K562 (cell line): ENCODE measurements around the gene TBC1D12. TPM values are rescaled to one million over a fixed set of nuclear protein-coding genes. Genes with fewer than 3 reads are reported as not detected.
A peak's percentile ranks its signal among the peaks of the same experiment; 100 is the strongest.

Source experiments
- CHCHD3 ChIP-seq: fragments of 250-450 bp; sonication (Bioruptor Pico); IDR thresholded peaks from 2 replicates; pipeline ENCODE4 v2.1.2; 2022; ENCODE audit warnings: mild to moderate bottlenecking
- CTCFL ChIP-seq: IDR thresholded peaks from 2 replicates; pipeline ENCODE4 v1.6.1; 2011; ENCODE audit warnings: borderline replicate concordance, low read depth, mild to moderate bottlenecking, moderate library complexity, low read length; ENCODE audit not compliant: insufficient read depth, poor library complexity, severe bottlenecking
- ELF1 ChIP-seq: fragments of 200-800 bp; sonication (Bioruptor generic); IDR thresholded peaks from 2 replicates; pipeline ENCODE4 v1.6.1; 2016; ENCODE audit warnings: missing genetic modification characterization, missing compliant biosample characterization
- HCFC1 ChIP-seq: IDR thresholded peaks from 2 replicates; pipeline ENCODE4 v1.6.1; 2012; ENCODE audit warnings: low read depth, low read length, improper control_type of control experiment
- HDAC6 ChIP-seq: IDR thresholded peaks from 2 replicates; pipeline ENCODE4 v1.6.1; 2012; ENCODE audit warnings: low read depth, mild to moderate bottlenecking, control low read depth, inconsistent platforms, low read length, moderate library complexity
- MCM2 ChIP-seq: fragments of 450-650 bp; IDR thresholded peaks from 2 replicates; pipeline ENCODE4 v1.6.1; 2017; ENCODE audit warnings: low read depth, mild to moderate bottlenecking
- NFRKB ChIP-seq: fragments of 450-650 bp; IDR thresholded peaks from 2 replicates; pipeline ENCODE4 v1.6.1; 2016; ENCODE audit warnings: low read depth
- PHF8 ChIP-seq: fragments of 200-600 bp; sonication (generic); IDR thresholded peaks from 2 replicates; pipeline ENCODE4 v1.6.1; 2012; ENCODE audit warnings: mixed run types, mild to moderate bottlenecking, inconsistent platforms, low read length, moderate library complexity, borderline replicate concordance
- POU5F1 ChIP-seq: fragments of 150-350 bp; IDR thresholded peaks from 2 replicates; pipeline ENCODE4 v1.6.1; 2014; ENCODE audit warnings: borderline replicate concordance, low read length, low read depth, mild to moderate bottlenecking; ENCODE audit not compliant: partially characterized antibody
- PRMT5 ChIP-seq: sonication (generic); formaldehyde crosslinking; IDR thresholded peaks from 2 replicates; pipeline ENCODE4 v1.5.0; 2020; ENCODE audit warnings: missing genetic modification reagents
- PURB ChIP-seq: sonication (generic); formaldehyde crosslinking; IDR thresholded peaks from 2 replicates; pipeline ENCODE4 v1.9.0; 2021; ENCODE audit warnings: low read depth, mild to moderate bottlenecking, missing genetic modification reagents
- RBM14 ChIP-seq: fragments of 200-400 bp; formaldehyde crosslinking; IDR thresholded peaks from 2 replicates; pipeline ENCODE4 v1.6.1; 2018; ENCODE audit warnings: low read depth, mild to moderate bottlenecking, low read length, moderate library complexity, borderline replicate concordance; ENCODE audit not compliant: insufficient read depth
- THRB ChIP-seq: fragments of 450-650 bp; formaldehyde crosslinking; conservative IDR thresholded peaks from 2 replicates; pipeline ENCODE4 v1.4.0; 2022; ENCODE audit warnings: mild to moderate bottlenecking, missing genetic modification characterization
- TRIM24 ChIP-seq, 2 experiments: fragments of 450-650 bp; IDR thresholded peaks; 2 replicates each; pipeline ENCODE4 v1.6.1; 2016
- ZBTB17 ChIP-seq: fragments of 450-650 bp; formaldehyde crosslinking; IDR thresholded peaks from 2 replicates; pipeline ENCODE4 v1.4.0; 2020; ENCODE audit warnings: mild to moderate bottlenecking
- ZNF24 ChIP-seq: fragments of 450-650 bp; IDR thresholded peaks from 2 replicates; pipeline ENCODE4 v1.6.1; 2016
- ZNF583 ChIP-seq: fragments of 250-450 bp; sonication (Bioruptor Pico); IDR thresholded peaks from 2 replicates; pipeline ENCODE4 v1.4.0; 2020
- polyA plus RNA-seq, 8 experiments: library from polyadenylated mRNA; depleted of rRNA in 4 of 8; stranded (reverse) in 5 of 8; unstranded in 3 of 8; fragments of >200 nt; fragmentation: Nextera tagmentation in 2 of 8; fragmentation: Illumina TruSeq in 1 of 8; extraction: Ambion mirVana in 2 of 8; extraction: Trizol in 1 of 8; gene quantifications; 2 replicates each; pipeline versions ENCODE4 v1.2.1 to v1.2.3, GENCODE V29; 2011 to 2014; ENCODE audit warnings: inconsistent platforms in 1 of 8, missing spikeins in 1 of 8
- total RNA-seq, 7 experiments: library from RNA; depleted of rRNA in 6 of 7; stranded (reverse); fragments of >200 nt in 6 of 7; fragmentation: Illumina TruSeq in 2 of 7; extraction: Trizol in 2 of 7; gene quantifications; 2 replicates each; pipeline versions ENCODE4 v1.2.1 to v1.2.3, GENCODE V29; 2011 to 2021; ENCODE audit warnings: low replicate concordance in 1 of 7
- TF ChIP-seq, protein P1 (sequence below): fragments of 250-450 bp; sonication (Bioruptor Pico); IDR thresholded peaks from 2 replicates; pipeline ENCODE4 v1.5.0; 2022; ENCODE audit warnings: mild to moderate bottlenecking
- TF ChIP-seq, protein P2 (sequence below): fragments of 450-650 bp; IDR thresholded peaks from 2 replicates; pipeline ENCODE4 v1.6.1; 2017; ENCODE audit warnings: mild to moderate bottlenecking, moderate library complexity

TBC1D12 gene
- total and polyA plus RNA-seq, 9 of the 15 experiments (the other 6 are each of a cell fraction or from before 2014, with no cell fraction given), result 2.1 to 6.7 (median 3.9) TPM

GRCh38 chr10:94362360-94363250 lies 39.7 kb upstream of the TBC1D12 start, which contains the start of gene NOC3L (continued):
- TF ChIP-seq RBM14 (no peak), ZNF24 (no peak), ZBTB17 (no peak), HDAC6 (no peak), HCFC1 (peak; percentile 62), TRIM24 (IDR thresholded peaks at IDR 0.05) (0 out of 4 replicates have a peak, but pooled peaks of 1 of the 2 experiments have one; percentile 23), THRB (CRISPR knock-in tag) (no peak), CHCHD3 (CRISPR knock-in tag) (no peak), PRMT5 (no peak), ZNF583 (CRISPR knock-in tag) (no peak), PURB (CRISPR knock-in tag) (no peak), MCM2 (no peak), NFRKB (no peak), CTCFL (peak; percentile 87), PHF8 (peak; percentile 87; the same call in 1 of the 2 replicates), POU5F1 (no peak), ELF1 (tag) (peak; percentile 78)
- TF ChIP-seq, protein P1, sequence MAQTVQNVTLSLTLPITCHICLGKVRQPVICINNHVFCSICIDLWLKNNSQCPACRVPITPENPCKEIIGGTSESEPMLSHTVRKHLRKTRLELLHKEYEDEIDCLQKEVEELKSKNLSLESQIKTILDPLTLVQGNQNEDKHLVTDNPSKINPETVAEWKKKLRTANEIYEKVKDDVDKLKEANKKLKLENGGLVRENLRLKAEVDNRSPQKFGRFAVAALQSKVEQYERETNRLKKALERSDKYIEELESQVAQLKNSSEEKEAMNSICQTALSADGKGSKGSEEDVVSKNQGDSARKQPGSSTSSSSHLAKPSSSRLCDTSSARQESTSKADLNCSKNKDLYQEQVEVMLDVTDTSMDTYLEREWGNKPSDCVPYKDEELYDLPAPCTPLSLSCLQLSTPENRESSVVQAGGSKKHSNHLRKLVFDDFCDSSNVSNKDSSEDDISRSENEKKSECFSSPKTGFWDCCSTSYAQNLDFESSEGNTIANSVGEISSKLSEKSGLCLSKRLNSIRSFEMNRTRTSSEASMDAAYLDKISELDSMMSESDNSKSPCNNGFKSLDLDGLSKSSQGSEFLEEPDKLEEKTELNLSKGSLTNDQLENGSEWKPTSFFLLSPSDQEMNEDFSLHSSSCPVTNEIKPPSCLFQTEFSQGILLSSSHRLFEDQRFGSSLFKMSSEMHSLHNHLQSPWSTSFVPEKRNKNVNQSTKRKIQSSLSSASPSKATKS (CRISPR knock-in tag), result no peak
- TF ChIP-seq, protein P2, sequence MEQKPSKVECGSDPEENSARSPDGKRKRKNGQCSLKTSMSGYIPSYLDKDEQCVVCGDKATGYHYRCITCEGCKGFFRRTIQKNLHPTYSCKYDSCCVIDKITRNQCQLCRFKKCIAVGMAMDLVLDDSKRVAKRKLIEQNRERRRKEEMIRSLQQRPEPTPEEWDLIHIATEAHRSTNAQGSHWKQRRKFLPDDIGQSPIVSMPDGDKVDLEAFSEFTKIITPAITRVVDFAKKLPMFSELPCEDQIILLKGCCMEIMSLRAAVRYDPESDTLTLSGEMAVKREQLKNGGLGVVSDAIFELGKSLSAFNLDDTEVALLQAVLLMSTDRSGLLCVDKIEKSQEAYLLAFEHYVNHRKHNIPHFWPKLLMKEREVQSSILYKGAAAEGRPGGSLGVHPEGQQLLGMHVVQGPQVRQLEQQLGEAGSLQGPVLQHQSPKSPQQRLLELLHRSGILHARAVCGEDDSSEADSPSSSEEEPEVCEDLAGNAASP, result no peak
